GM19099 (cell line): ENCODE data around the gene DGKH.

Experiments
- POLR2A ChIP-seq: IDR thresholded peaks from 3 replicates; pipeline ENCODE4 v1.6.1; 2011; ENCODE audit warnings: low read depth; ENCODE audit not compliant: insufficient read length; ENCODE audit errors: extremely low read depth

DGKH gene

GRCh38 chr13:42219876-42220275 is 171.4 kb downstream of the DGKH start:
- no peak for TF ChIP-seq POLR2A

- TF ChIP-seq POLR2A, result no peak
These were observed 172.8 kb downstream of the DGKH start for GRCh38 chr13:42221121-42221765.

- no peak for TF ChIP-seq POLR2A
These were observed 175.2 kb downstream of the DGKH start for GRCh38 chr13:42223681-42224080.

GRCh38 chr13:42225051-42225450 is 176.6 kb downstream of the DGKH start:
- no peak for TF ChIP-seq POLR2A

- no peak for TF ChIP-seq POLR2A
These were observed 180.1 kb downstream of the DGKH start for GRCh38 chr13:42228527-42228926.

GRCh38 chr13:42229287-42229686 is 180.8 kb downstream of the DGKH start:
- no peak for TF ChIP-seq POLR2A

- no peak for TF ChIP-seq POLR2A
These were observed 184.2 kb downstream of the DGKH start for GRCh38 chr13:42232671-42233070.

- TF ChIP-seq POLR2A, result no peak
These were observed 185.3 kb downstream of the DGKH start for GRCh38 chr13:42233726-42234125.

- TF ChIP-seq POLR2A, result no peak
These were observed 190.7 kb downstream of the DGKH start for GRCh38 chr13:42239161-42239560.

- TF ChIP-seq POLR2A, result no peak
These were observed 191.2 kb downstream of the DGKH start for GRCh38 chr13:42239644-42240043.

GRCh38 chr13:42246541-42246940 is 198.1 kb downstream of the DGKH start:
- TF ChIP-seq POLR2A, result no peak

- no peak for TF ChIP-seq POLR2A
These were observed 199.4 kb downstream of the DGKH start for GRCh38 chr13:42247883-42248282.

- TF ChIP-seq POLR2A, result no peak
These were observed 207.4 kb downstream of the DGKH start for GRCh38 chr13:42255886-42256285.

GRCh38 chr13:42258747-42259146 is 210.3 kb downstream of the DGKH start:
- no peak for TF ChIP-seq POLR2A

- TF ChIP-seq POLR2A, result no peak
These were observed 211.1 kb downstream of the DGKH start for GRCh38 chr13:42259515-42259914.

GRCh38 chr13:42260903-42261654 is 212.6 kb downstream of the DGKH start:
- no peak for TF ChIP-seq POLR2A
